Endothelial cell of umbilical vein (primary cell): ENCODE data around the gene JMJD7. TPM values are rescaled to one million over a fixed set of nuclear protein-coding genes. Genes with fewer than 3 reads are reported as not detected.
A peak's percentile ranks its signal among the peaks of the same experiment; 100 is the strongest.

Experiments
- BruUV-seq: library from RNA; stranded (reverse); fragments of 400-500 nt; replicated peaks from 2 replicates; lab custom pipeline; 2021; lab: Mats Ljungman, UMichigan
- CTCF ChIA-PET: fragments of 300-600, 350-600 bp; sonication (Branson Sonifier 250); formaldehyde crosslinking; loops from one replicate; lab custom pipeline; 2021; ENCODE audit warnings: antibody characterized with exemption, inconsistent platforms; lab: Charles Lee
- POLR2A ChIA-PET: fragments of 300-600, 350-600 bp; sonication (Branson Sonifier 250); formaldehyde crosslinking; loops from one replicate; lab custom pipeline; 2021; ENCODE audit warnings: antibody characterized with exemption, inconsistent platforms; lab: Charles Lee
- DNase-seq: peaks from one replicate; pipeline ENCODE4 v3.0.0-alpha.2; 2011; ENCODE audit warnings: low read depth, low spot score
- FAIRE-seq: peaks from 2 replicates; lab custom pipeline; 2011; peaks lifted over from hg19 to GRCh38; lab: Jason Lieb, UNC
- H2AFZ ChIP-seq: 2 replicates; pipeline ENCODE4 v1.6.0; 2012; ENCODE audit warnings: low read depth, low read length, control low read depth, inconsistent platforms
- H3K27ac ChIP-seq: 2 replicates; pipeline ENCODE4 v1.5.1; 2011; ENCODE audit warnings: low read depth, mild to moderate bottlenecking, control low read depth, low read length, moderate library complexity; ENCODE audit not compliant: insufficient read depth
- H3K27me3 ChIP-seq, 2 experiments: 2 replicates each; pipeline versions ENCODE4 v1.6.0 to v1.6.1; 2011; ENCODE audit warnings: low read length in 2 of 2, mixed read lengths in 1 of 2; ENCODE audit not compliant: control insufficient read depth in 2 of 2, insufficient read depth in 2 of 2
- H3K36me3 ChIP-seq, 2 experiments: 2 replicates in 1 of 2; 3 replicates in 1 of 2; pipeline ENCODE4 v1.5.1; 2011; ENCODE audit warnings: low read length in 2 of 2, mild to moderate bottlenecking in 1 of 2, moderate library complexity in 1 of 2; ENCODE audit not compliant: control insufficient read depth in 2 of 2, insufficient read depth in 2 of 2; ENCODE audit errors: extremely low read depth in 1 of 2
- H3K4me1 ChIP-seq: 3 replicates; pipeline ENCODE4 v1.5.1; 2011; ENCODE audit warnings: mild to moderate bottlenecking, low read length; ENCODE audit not compliant: control insufficient read depth, insufficient read depth; ENCODE audit errors: extremely low read depth
- H3K4me2 ChIP-seq: 2 replicates; pipeline ENCODE4 v1.6.1; 2011; ENCODE audit warnings: low read length, control low read depth, mixed read lengths; ENCODE audit not compliant: insufficient read depth
- H3K4me3 ChIP-seq, 3 experiments: fragments of 200-600 bp in 1 of 3; sonication (generic), shearing (Covaris generic) in 1 of 3; replicated peaks in 1 of 3; 2 replicates each; pipeline ENCODE4 v1.5.1; 2011 to 2016; ENCODE audit warnings: control low read depth in 3 of 3, low read length in 3 of 3, mild to moderate bottlenecking in 2 of 3, inconsistent platforms in 1 of 3, low read depth in 1 of 3, moderate library complexity in 1 of 3; ENCODE audit not compliant: insufficient read depth in 1 of 3
- H3K79me2 ChIP-seq: 2 replicates; pipeline ENCODE4 v1.6.0; 2012; ENCODE audit warnings: low read length, inconsistent platforms; ENCODE audit not compliant: control insufficient read depth, insufficient read depth
- H3K9ac ChIP-seq: replicated peaks from 2 replicates; pipeline ENCODE3; 2011; ENCODE audit warnings: low read length, control low read depth; ENCODE audit not compliant: insufficient read depth; ENCODE audit errors: extremely low read depth
- H3K9me1 ChIP-seq: replicated peaks from 3 replicates; pipeline ENCODE4 v1.6.0; 2011; ENCODE audit warnings: mild to moderate bottlenecking, low read length; ENCODE audit not compliant: control insufficient read depth, insufficient read depth; ENCODE audit errors: extremely low read depth
- H3K9me3 ChIP-seq: replicated peaks from 2 replicates; pipeline ENCODE4 v1.5.1; 2012; ENCODE audit warnings: low read length, inconsistent platforms; ENCODE audit not compliant: control insufficient read depth, insufficient read depth
- H4K20me1 ChIP-seq: replicated peaks from 2 replicates; pipeline ENCODE3; 2011; ENCODE audit warnings: mild to moderate bottlenecking, low read length; ENCODE audit not compliant: control insufficient read depth, insufficient read depth; ENCODE audit errors: extremely low read depth
- CTCF ChIP-seq, 2 donors: IDR thresholded peaks; 1 replicate in 1 of 2; 2 replicates in 1 of 2; pipeline ENCODE4 v1.5.1; 2011; ENCODE audit warnings: low read length in 2 of 2, mild to moderate bottlenecking in 2 of 2, moderate library complexity in 2 of 2, control low read depth in 1 of 2, inconsistent platforms in 1 of 2, low read depth in 1 of 2; ENCODE audit not compliant: insufficient read depth in 1 of 2; ENCODE audit errors: extremely low read depth in 1 of 2
- EZH2 ChIP-seq: IDR thresholded peaks from 2 replicates; pipeline ENCODE4 v1.6.1; 2012; ENCODE audit warnings: borderline replicate concordance, low read depth, mild to moderate bottlenecking, moderate library complexity, low read length, inconsistent platforms; ENCODE audit not compliant: severe bottlenecking
- JUN ChIP-seq: IDR thresholded peaks from 2 replicates; pipeline ENCODE4 v1.6.1; 2011; ENCODE audit warnings: borderline replicate concordance, low read depth; ENCODE audit not compliant: insufficient read length, insufficient read depth
- MYC ChIP-seq: IDR thresholded peaks from one replicate; pipeline ENCODE4 v1.6.1; 2011; ENCODE audit warnings: mild to moderate bottlenecking, low read depth, low read length
- POLR2A ChIP-seq: IDR thresholded peaks from 2 replicates; pipeline ENCODE4 v1.6.1; 2012; ENCODE audit warnings: low read depth, mild to moderate bottlenecking, control low read depth, low read length
- dilution Hi-C: fragments of 300-500 bp; cut with MboI; formaldehyde crosslinking; loops from one replicate; pipeline ENCODE4 v1.15.0; 2019; ENCODE audit warnings: low sequenced_read_pairs; ENCODE audit not compliant: extremely low pct_ligation_motif_present
- intact Hi-C: fragments of 100-400 bp; cut with micrococcal nuclease; formaldehyde crosslinking; loops from one replicate; pipeline ENCODE4 v1.10.0; 2022
- polyA plus RNA-seq, 4 experiments: library from polyadenylated mRNA; depleted of rRNA in 3 of 4; stranded (reverse) in 3 of 4; unstranded in 1 of 4; fragments of >200 nt; gene quantifications; 2 replicates each; pipeline versions ENCODE4 v1.2.1 to v1.2.3, GENCODE V29; 2011 to 2012; ENCODE audit warnings: missing spikeins in 1 of 4
- total RNA-seq: library from RNA; stranded (reverse); gene quantifications from 2 replicates; pipeline ENCODE4 v1.2.3, GENCODE V29; 2021

Gene JMJD7
- total and polyA plus RNA-seq, 2 donors (not counting 3 experiments of a cell fraction or from before 2014, with no cell fraction given) = 7.3 to 11.4 TPM

GRCh38 chr15:41828807-41829141 is 882 bp downstream of the JMJD7 start:
- Histone ChIP-seq H3K27me3 (no peaks in the 10 kb centered on the region), H3K9me3 (no peaks in the 10 kb centered on the region), H3K4me3 (peak overlapping the region in 2 of 3 experiments; percentile 73 to 87), H3K4me2 (peak overlapping the region; percentile 39), H3K36me3 (peaks cover 0 to 11% of the 10 kb centered on the region in 2 experiments), H3K79me2 (no peaks in the 10 kb centered on the region), H3K4me1 (peaks cover 10% of the 10 kb centered on the region), H3K9ac (peak overlapping the region; percentile 77), H2AFZ (no peak overlapping the region), H3K27ac (no peak overlapping the region), H4K20me1 (no peaks in the 10 kb centered on the region), H3K9me1 (no peaks in the 10 kb centered on the region)
- dilution Hi-C loops = no loop called here
- no TSS peak for BruUV-seq
- FAIRE-seq (peak; percentile 42), DNase-seq (no peak)
- intact Hi-C loops = loop anchor here (1.0 to 5.0 kb wide), 2 partner anchors 54 to 64 kb away; partner anchors contain the start of genes MAPKBP1 and SPTBN5
- POLR2A ChIA-PET = no interaction called here
- TF ChIP-seq CTCF (IDR thresholded peaks at IDR 0.05; ENCODE audit: extremely low read depth in 1 of 2, insufficient read depth in 1 of 2, low read depth in 1 of 2, low read length in 2 of 2) (no peak), JUN (no peak), POLR2A (no peak), MYC (no peak), EZH2 (no peak)
- CTCF ChIA-PET = interaction anchor here (0.7 to 1.0 kb wide), 2 partner anchors 15 to 56 kb away, joined by 3 to 4 read pairs; no protein-coding TSS in a partner anchor
